GM18858 (cell line): ENCODE data around the gene SIX2.
"Not testable (repeated sequence)": the region's sequence is repeated elsewhere in the genome, so short reads cannot be mapped to it uniquely, and the experiment has no call there.

Source experiments
- ATAC-seq: cut with Tn5 transposase; IDR thresholded peaks from one replicate; pipeline ENCODE4 v1.9.1; 2021; ENCODE audit not compliant: unreplicated experiment

SIX2 gene

DNA sequence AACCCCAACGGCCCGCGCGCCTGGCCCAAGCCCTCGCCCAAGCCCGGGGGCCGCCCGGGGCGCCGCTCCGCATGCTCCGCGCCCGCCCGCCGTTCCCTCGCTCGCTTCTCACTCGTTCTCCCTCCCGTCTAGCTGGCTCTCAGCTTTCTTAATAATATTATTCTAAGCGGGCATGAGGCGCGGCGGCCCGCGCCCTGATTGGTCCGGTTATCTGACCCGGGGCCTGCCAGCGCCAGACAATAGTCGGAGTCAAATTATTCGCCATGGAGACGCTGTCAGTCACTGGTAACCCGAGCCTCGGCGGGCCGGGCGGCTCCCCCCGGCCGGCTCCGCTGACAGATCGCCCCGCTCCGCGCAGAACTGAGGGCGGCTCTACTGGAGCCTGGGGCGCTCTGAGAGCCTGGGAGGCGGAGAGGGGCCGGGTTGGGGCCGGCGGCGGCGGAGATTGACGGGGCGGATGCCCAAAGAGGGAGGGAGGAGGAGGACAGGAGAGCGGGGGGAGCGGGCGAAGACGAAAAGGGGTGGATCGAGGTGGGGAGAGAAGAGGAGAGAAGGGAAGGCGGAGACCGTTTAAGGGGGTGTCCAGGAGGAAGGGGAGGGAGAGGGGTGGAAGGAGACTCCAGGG is at the start of gene SIX2:
Gene SIX2 (minus strand): TSS at position 150 of the 625 bp plus-strand sequence. CDS start 342 bp downstream, outside the sequence.
- ATAC-seq, result no peak

DNA sequence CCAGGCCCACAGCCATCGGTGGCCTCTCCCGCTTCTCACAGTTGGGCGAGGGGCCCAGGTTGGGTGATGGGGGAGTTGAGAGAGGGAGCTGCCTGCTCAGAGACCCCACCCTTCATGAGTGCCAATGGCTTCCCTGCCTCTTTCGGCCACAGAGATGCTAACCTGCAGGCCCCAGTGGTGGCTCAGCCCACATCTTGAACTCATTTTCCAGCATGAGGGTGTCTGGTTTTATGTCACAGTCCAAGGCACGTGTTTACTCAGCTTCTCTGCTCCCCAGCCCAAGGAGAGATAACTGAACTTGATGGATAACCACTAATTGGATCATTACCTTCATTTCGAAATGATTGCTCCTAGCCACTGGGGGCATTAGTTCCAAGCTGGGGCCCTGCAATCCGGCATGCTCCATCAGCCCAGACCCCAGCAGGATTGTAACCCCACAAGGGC is 45.9 kb upstream of the SIX2 start:
- no peak for ATAC-seq

DNA sequence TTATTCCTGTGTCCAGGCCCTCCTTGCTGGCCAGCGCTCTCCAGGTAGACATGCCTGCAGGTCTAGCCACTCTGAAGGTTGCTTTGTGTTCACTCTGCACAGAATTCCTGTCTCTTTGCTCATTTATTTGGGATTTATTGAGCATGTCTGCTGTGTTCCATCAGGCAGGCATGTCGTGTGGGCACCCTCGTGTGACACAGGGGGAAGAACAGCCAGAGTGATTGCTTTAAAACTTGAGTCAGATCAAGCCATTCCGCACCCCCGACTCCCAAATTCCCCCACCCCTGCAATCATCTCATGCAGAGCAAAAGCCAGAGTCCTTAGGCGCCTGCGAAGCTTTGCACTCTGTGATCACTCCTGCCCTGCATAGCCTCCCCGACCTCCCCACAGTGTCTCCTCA is 44.7 kb upstream of the SIX2 start:
- ATAC-seq, result no peak

DNA sequence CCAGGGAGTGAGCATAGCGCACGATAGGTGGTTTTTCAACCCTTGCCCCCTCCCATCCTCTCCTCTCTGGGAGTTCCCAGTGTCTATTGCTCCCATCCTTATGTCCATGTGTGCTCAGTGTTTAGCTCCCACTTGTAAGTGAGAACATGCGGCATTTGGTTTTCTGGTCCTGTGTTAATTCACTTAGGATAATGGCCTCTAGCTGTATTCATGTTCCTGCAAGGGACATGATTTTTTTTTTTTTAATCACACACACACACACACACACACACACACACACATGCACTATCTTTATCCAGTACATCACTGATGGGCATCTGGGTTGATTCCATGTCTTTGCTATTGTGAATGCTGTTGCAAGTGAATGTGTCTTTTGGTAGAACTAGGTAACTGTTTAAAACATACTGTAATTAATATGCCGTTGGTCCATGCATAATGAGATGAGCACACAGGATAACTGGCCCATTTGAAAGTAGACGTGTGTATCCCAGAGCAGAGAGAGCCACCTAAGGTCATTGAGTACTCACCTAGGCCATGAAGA is 43.2 kb upstream of the SIX2 start:
- no peak for ATAC-seq

DNA sequence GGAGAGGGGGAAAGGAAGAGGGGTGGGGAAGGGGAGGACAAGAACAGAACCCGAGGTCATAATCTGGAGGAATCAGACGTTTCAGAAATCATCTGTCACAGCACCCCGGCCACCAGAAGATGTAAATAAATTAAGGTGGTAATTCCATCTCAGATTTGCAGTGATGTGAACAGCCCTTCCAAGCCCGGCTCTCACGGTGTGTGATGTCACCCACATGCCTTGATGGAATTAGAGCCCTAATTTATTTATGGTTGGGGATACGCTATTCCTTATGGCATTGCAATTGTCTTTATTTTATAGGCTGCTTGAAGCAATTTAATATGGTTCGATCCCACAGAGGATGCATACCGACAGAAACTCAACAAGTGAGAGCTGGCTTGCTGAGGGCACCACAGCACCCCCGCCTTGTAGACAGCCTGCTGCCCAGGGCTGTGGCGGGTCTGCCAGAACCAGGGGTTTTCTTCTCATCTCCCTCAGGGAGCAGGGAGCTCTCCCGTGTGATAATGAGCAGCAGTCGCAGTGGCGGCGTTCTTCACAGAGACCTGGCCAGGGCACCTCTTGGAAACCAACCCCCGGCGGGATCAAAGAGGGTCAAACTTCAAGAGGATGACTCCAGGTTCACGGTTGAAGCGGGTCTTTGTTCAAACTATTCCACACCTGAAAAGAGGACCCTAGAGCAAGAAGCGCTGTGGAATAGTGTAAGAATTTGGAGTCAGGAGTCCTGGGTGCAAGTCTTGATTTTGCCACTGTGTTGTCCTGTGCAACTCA is 40.5 kb upstream of the SIX2 start:
- ATAC-seq, result no peak

DNA sequence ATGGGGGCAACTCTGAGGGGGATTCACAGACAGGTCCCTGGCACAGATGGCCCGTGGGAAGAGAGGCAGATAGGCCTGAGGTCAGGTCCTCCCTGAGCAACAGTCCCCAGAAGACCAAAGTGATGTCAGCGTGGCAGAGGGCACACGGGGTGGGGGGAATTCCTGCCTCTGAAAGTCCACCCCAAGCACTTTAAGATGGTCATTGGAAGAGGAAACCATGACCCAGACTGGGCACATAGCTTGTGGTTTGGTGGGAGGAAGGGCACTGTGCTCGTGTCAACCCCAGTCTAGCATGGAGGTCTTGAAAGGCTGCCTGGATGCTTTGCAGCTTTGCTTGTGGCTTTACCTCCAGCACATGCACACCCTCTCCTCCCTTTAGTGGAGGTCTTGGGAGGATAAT is 38.0 kb upstream of the SIX2 start:
- ATAC-seq, result no peak

DNA sequence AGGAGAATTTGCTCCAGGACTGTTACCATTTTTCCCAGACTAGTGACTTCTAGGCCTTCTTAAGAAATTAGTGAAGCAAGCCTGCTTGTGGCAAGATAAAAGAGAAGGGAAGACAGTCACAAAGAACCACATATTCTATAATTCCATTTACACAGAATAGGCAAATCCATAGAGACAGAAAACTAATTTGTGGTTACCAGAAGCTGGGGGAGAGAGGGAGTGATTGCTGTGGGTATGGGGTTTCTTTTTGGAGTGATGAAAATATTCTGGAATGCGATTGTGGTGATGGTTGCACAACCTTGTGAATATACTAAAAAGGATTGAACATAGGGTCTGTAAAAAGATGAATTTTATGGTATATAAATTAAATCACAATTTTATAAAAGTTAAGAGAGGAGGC is 37.5 kb upstream of the SIX2 start:
- ATAC-seq, result no peak

DNA sequence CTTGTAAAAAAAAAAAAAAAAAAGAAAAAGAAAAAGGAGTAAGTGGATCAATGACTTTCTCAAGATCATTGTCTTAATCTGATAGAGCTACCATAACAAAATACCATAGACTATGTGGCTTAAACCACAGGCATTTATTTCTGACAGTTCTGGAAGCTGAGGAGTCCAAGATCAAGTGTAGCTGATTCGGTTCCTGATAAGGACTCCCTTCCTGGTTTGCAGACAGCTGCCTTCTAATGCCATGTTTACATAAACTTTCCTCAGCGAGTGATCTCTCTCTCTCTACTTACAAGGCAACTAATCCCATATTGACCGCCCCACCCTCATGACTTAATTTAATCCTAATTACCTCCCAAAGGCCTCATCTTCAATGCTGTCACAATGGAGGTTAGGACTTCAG is 36.5 kb upstream of the SIX2 start:
- no peak for ATAC-seq

DNA sequence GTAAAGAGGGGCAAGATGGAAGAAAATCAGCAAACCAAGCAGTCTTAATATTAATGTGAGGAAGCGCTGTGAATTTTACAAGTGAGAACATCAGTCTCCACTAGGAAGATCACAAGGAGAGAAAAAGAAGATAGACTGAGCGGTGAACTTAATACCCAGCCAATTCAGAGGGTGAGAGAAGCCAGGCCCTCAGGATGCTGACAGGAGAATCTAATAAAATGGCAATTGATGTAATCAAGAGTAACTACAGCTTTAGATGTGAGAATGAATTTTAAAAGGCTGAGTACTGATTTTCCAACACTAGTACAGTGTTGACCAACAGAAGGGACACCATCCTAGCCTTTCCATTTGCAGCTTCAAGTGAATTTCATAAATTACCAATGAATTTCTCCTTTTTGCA is 35.7 kb upstream of the SIX2 start:
- no peak for ATAC-seq

DNA sequence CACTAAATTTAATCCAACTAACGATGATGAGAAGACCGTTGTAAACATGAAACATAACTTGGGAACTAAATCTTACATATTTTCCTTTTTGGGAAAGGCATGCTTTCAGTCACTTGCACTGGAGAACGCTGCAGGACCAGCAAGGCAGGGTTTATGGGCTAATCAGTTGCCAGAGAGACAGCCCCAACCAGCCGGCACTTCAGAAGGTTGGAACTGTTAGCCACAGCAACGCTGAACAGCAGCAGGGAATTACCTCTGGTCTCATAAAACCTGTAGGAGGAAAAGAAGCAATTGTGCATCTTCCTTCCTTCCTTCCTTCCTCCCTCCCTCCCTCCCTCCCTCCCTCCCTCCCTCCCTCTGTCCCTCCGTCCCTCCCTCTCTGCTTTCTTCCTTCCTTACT is 33.9 kb upstream of the SIX2 start:
- no peak for ATAC-seq

DNA sequence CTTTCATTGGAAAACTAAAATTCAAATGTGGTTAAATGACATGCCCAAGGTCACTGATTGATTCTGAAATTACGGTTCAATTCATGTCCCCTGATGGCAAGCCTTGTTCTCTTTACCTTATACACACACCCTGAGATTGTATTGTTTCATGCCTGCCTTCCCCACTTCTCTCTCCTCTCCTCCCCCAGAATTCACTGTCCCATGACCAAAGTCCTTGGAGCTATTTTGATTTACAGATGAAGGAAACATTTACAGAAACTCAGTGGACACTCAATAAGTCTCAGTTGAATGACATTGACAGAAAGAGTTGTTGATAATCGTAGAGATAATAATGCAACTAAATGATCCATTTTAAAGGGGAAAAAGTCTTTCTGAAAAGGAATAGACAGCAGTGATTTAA is 33.1 kb upstream of the SIX2 start:
- no peak for ATAC-seq

DNA sequence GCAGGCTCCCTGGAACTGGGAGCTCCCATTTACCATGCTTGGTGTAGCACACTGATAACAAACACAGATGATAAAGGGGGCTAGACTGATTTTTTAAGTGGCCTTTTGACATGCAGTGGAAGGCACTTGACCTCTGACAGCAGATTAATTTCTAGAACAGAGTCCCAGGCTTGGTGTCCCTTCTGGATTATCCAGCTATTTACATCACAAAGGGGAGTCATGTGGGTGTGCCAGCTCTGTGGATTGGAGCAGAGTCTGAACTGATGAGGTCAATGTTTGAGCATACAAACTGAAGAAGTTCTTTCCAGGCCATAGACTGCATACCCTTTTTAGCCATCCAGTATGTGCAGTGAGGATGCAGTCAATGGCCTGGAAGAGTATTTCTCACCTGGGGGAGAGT is 31.5 kb upstream of the SIX2 start:
- no peak for ATAC-seq

DNA sequence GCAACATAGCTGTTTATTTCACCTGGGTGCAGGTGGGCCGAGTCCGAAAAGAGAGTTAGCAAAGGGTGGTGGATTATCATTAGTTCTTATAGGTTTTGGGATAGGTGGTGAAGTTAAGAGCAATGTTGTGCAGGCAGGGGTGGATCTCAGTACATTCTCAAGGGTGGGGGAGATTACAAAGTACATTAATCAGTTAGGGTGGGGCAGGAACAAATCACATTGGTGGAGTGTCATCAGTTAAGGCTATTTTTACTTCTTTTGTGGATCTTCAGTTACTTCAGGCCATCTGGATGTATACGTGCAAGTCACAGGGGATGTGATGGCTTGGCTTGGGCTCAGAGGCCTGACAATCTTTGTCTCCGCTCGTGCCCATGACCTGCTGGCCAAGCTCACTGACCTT is 30.6 kb upstream of the SIX2 start:
- ATAC-seq, result not testable (repeated sequence)

DNA sequence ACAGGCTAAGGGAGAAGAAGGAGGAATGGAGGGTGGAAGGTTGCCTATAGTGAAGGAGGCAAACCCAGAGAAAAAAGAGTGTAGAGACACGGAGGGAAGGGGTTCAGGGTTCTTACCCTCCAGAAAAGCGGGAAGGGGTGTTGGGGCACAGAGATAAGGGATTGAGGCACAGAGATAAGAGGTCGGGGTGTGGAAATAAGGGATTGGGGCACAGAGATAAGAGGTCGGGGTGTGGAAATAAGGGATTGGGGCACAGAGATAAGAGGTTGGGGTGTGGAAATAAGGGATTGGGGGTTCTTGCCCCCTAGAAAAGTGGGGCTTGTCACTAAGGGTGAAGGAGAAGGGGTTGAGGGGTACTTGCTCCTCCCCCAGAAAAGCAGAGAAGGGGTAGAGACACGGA is 29.6 kb upstream of the SIX2 start:
- not testable (repeated sequence) for ATAC-seq

DNA sequence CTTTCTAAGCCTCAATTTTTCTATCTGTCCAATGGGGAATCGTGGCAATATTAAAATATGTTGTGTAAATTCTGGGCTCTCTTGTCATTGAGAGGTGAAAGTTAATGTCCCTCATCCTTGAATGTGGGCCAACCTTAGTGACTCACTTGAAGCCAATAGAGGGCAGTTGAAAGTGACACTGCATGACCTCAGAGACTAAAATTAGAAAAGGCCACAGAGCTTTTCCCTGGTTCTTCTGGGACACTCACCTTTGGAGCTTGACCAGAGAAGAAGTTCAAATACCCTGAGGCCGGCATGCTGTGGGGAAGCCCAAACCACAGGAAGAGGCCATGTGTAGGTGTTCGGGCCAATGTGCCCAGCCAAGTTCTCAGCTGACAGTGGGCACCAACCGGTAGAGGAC is 24.1 kb upstream of the SIX2 start:
- ATAC-seq, result no peak

DNA sequence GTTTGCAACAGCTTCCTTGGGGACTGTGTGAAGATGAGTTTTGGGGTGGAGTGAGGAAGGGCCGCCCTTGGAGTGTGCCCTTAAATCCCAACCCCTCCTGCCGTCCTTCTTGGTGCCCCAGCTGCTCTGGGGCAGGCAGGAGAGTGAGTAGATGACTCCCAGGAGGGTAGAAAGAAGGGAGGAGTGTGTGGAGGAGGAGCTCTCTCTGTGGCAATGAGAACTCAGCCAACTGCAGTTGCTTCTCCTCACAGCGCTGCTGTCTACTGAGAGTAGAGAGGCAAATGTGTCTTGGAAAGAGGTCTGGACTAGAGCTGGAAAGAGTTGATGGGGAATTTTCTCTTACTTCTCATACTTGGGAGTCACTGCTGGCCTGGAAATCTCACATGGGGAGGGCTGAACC is 21.8 kb upstream of the SIX2 start:
- no peak for ATAC-seq

DNA sequence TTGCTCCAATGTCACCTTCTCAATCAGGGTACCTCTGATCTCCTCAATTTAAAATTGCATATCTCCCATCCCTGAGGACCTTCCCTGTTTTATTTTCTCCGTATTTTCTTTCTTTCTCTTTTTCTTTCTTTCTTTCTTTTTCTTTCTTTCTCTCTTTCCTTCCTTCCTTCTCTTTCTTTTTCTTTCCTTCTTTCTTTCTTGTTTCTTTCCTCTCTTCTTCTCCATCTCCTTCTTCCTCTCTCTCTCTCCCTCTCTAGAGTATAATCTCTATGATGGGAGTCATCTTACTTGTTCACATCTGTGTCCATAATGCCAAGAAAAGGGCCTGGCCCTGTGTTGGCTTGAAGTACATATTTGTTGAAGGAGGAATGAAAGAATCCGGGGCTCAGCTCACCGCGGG is 21.3 kb upstream of the SIX2 start:
- ATAC-seq, result no peak

DNA sequence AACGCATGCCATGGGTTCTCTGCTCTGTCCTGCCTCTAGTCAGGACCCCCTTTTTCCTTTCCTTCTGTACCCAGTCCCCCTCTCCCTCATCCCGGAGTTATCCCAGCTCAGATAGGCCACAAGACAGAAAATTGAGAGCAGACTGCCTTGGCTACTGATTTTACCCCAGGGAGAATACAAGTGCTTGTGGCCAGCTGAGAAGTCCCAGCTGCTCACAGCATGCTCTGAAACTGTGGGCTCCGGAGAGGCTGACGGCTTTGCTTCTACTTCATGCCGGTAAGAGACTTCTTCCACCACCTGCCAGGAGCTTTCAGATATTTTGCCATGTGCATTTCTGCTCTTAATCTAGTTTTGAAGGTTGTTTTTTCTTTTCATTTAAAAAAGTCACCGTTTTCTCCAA is 20.0 kb upstream of the SIX2 start:
- no peak for ATAC-seq

DNA sequence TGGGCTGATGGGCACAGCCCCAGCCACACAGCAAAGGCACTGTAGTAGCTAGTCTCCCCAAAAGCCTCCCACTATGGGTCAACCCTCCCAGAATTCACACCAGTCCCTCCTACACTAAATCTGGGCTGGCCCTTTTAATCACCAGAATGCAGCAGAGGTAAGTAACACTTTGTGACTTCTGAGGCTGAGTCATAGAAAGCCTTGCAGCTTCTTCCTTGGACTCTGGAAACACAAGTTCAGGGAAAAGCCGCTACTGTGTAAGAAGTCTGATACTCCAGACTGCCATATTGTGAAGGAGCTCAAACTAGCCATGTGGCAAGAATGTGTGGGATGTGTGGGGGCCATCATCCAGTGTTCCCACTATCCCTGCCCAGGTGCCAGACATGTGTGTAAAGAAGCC is 19.0 kb upstream of the SIX2 start:
- ATAC-seq, result no peak

DNA sequence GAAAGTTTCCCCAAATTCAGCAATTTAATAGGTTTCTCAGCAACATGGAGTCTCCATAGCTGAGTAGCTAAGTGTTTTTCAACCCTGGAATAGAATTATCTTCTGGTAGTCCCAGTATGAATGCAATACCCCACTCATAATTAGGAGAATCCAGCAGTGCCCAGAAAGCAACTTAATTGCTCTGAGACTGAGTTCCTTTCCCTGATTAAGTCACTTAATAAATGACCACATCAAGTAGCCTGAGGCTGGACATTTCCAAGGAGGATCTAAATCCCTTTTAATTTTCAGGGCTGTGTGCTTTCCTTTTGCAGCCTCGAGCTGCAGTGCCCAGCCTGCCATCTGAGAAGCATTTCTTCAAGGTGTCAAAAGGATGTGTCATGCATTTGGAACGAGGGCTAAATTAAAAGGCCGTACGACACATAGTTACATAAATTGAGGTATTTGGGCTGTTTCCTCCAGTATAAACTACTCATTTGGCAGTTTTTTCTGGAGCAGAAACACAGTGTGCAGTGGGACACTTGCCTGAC is 17.7 kb upstream of the SIX2 start:
- no peak for ATAC-seq

DNA sequence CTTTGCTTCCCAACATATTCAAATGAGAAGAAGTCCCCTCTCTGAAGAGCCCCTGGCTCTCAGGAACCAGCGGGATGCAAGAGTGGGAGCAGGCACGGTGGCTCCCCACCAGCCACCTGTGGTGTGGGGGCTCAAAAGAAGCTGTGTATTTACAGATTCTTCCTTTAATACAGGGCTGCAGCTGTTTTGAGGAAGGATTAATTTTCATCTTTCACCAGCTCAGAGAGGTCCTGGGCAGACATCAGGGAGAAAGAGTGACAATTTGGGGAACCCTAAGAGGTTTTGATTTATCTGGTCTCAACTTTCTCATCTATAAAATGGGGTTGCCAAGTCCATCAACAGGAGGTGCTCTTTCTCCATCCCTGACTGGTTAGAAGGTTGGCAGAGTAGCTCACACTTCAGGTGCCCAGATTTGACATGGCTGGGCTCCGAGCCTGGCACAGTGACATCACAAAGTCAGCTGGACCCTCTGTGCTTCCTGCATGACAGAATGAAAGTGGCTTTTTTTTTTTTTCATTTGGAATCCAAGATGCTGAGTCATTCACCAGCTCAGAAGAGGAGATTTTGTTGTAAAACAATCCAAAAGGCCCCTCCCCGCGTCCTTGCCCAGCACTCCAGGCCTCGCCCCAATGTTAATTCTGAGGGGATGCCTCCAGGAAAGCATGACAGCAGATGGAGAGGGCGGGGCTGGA is 15.5 kb upstream of the SIX2 start:
- ATAC-seq, result no peak

DNA sequence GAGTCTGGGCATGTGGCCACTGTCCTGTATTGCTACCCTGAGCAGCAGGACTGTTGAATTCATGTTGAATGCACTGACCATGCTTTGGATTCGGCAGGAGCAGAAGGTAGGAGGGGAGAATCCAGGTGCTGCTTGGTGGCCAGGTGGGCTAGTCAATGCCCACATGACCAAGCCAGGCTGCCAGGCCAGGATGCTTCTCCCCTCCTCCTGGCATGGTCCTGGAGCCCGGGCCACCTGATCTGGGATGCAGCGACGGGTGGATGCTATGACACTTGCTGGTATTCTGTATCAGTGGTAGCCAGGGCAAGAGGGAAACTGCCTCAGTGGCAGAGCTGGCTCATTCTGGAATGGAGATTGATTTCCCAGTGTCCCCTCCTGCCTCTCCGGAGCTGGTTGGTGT is 14.8 kb upstream of the SIX2 start:
- ATAC-seq, result no peak
